ENCODE measurements around the gene C2CD4D. TPM values are rescaled to one million over a fixed set of nuclear protein-coding genes. Genes with fewer than 3 reads are reported as not detected.

Gene C2CD4D
- total RNA-seq, 4 donors from 2014 or later: not detected

DNA sequence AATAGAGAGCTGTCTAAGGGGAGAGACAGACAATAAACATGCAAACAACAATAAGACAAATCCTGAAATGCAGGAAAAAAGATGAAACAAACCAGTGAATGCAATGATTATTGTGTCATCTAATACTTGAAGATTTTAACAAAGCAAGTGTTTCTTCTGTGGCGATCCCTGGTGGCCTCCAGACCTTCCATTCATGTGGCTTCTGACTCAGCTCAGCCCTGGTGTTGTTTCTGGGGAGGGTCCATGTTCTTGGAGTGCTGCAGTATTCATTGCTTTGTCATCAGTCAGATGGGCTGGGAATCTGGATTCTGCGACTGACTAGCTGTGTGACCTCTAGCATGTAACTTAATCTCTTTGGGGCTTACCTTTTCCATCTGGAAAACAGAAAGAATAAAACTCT is 1.5 kb upstream of the C2CD4D start:
- H3K27me3 ChIP-seq: peaks cover 11 to 17% of the 10 kb centered on the region in 2 donors
- H3K9me3 ChIP-seq: no peaks in the 10 kb centered on the region
- no peak overlapping the region for H3K27ac ChIP-seq
- intact Hi-C loops (cut with DNase I; ENCODE audit: low total_unique reads): no loop called here
- H3K4me1 ChIP-seq: peaks cover 0 to 7% of the 10 kb centered on the region in 2 donors
- H3K4me3 ChIP-seq: no peak overlapping the region
- TF ChIP-seq, protein P1, sequence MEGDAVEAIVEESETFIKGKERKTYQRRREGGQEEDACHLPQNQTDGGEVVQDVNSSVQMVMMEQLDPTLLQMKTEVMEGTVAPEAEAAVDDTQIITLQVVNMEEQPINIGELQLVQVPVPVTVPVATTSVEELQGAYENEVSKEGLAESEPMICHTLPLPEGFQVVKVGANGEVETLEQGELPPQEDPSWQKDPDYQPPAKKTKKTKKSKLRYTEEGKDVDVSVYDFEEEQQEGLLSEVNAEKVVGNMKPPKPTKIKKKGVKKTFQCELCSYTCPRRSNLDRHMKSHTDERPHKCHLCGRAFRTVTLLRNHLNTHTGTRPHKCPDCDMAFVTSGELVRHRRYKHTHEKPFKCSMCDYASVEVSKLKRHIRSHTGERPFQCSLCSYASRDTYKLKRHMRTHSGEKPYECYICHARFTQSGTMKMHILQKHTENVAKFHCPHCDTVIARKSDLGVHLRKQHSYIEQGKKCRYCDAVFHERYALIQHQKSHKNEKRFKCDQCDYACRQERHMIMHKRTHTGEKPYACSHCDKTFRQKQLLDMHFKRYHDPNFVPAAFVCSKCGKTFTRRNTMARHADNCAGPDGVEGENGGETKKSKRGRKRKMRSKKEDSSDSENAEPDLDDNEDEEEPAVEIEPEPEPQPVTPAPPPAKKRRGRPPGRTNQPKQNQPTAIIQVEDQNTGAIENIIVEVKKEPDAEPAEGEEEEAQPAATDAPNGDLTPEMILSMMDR (IDR thresholded peaks at IDR 0.05): no peak
- TF ChIP-seq POLR2A (IDR thresholded peaks at IDR 0.05): no peak
- no peak for DNase-seq
- H3K36me3 ChIP-seq: no peaks in the 10 kb centered on the region

DNA sequence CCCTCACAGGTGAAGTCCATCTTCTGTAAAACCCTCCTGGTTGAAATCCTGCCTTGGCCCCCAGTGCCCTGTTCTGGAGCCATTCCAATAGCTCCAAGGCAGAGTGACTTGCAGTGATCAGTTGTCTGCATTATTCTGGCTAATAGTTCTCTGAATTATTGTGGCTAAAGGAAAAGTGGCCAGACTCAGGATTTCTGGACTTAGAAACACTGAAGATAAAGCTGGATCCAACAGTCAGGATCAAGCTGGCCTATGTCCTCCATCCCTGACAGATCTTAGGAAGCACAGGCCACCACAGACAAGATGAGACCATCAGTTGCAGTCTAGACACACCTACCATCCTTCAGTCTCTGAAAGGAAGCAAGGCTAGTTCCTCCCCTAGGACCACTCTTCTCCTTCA is 801 bp upstream of the C2CD4D start:
- H3K27me3 ChIP-seq: peaks cover 11 to 17% of the 10 kb centered on the region in 2 donors
- no peaks in the 10 kb centered on the region for H3K9me3 ChIP-seq
- TF ChIP-seq, protein P1 (IDR thresholded peaks at IDR 0.05): no peak
- no peak for TF ChIP-seq POLR2A (IDR thresholded peaks at IDR 0.05)
- intact Hi-C loops (cut with DNase I; ENCODE audit: low total_unique reads): no loop called here
- no peaks in the 10 kb centered on the region for H3K36me3 ChIP-seq
- no peak overlapping the region for H3K4me3 ChIP-seq
- H3K4me1 ChIP-seq: peaks cover 0 to 7% of the 10 kb centered on the region in 2 donors
- H3K27ac ChIP-seq: no peak overlapping the region
- no peak for DNase-seq

DNA sequence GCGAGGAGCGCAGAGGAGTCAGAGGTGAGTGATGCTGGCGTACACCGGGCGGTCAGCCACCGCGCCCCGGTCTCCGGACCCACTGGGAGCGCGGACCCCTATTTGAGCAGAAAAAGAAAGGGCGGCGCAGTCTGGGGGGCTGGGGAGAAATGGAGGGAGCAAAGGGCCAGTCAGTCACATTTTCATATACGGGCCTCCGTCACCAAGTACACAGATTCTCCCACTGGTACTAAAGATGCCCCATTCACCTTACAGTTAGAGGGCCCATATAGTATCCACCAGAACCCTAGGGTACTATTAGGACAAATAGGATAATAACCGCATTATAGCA is 573 bp downstream of the C2CD4D start:
- DNase-seq: no peak
- TF ChIP-seq, protein P1 (IDR thresholded peaks at IDR 0.05): no peak
- TF ChIP-seq POLR2A (IDR thresholded peaks at IDR 0.05): no peak
- H3K36me3 ChIP-seq: no peaks in the 10 kb centered on the region
- H3K4me3 ChIP-seq: peak overlapping the region in 1 of 2 donors; percentile 28
- no peak overlapping the region for H3K27ac ChIP-seq
- peaks cover 0 to 7% of the 10 kb centered on the region in 2 donors for H3K4me1 ChIP-seq
- H3K27me3 ChIP-seq: peaks cover 11 to 17% of the 10 kb centered on the region in 2 donors
- H3K9me3 ChIP-seq: no peaks in the 10 kb centered on the region
- intact Hi-C loops (cut with DNase I; ENCODE audit: low total_unique reads): no loop called here

DNA sequence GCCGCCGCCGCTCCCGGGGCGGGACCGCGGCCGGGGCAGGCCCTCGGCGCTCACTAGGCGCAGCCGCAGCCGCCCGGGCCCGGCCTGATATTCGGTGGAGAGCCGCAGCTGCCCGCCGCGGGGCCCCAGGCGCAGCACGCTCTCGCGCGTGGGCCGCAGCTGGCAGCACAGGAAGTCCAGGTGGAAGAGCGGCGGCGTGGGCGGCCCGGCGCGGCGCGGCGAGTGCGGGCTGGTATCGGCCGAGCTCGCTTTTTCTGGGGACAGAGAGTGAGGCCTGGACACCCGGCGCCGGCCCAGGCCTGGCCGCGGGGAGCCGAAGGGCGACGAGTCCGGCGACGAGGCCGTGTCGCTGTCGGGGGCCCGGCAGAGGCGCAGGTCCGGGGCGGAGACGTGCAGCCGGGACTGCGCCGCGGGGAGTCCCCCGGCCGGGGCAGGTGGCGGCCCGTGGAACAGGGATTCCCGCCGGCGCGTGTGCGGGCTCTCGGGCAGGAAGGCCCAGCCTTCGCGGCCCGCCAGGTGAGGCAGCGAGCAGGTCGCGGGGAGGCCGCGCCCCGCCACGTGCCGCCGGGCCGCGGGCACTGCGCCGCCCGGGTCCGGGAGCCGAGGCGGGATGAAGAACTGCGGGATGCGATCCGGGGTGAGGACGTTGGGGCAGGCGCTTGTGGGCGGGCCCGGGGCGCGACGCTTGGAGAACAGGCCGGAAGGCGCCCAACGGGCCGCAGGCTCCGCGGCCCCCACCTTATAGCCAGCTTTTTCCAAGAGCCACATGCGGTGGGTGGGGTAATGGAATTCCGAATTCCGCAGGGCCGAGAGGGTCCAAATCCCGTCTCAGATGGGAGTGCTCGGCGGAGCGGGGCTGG is 1.2 kb downstream of the C2CD4D start:
- peaks cover 11 to 17% of the 10 kb centered on the region in 2 donors for H3K27me3 ChIP-seq
- peaks cover 0 to 7% of the 10 kb centered on the region in 2 donors for H3K4me1 ChIP-seq
- H3K9me3 ChIP-seq: no peaks in the 10 kb centered on the region
- no peak for DNase-seq
- H3K36me3 ChIP-seq: no peaks in the 10 kb centered on the region
- peak overlapping the region in 1 of 2 donors; percentile 28 for H3K4me3 ChIP-seq
- H3K27ac ChIP-seq: no peak overlapping the region
- intact Hi-C loops (cut with DNase I; ENCODE audit: low total_unique reads): no loop called here
- TF ChIP-seq, protein P1 (IDR thresholded peaks at IDR 0.05): no peak
- no peak for TF ChIP-seq POLR2A (IDR thresholded peaks at IDR 0.05)

DNA sequence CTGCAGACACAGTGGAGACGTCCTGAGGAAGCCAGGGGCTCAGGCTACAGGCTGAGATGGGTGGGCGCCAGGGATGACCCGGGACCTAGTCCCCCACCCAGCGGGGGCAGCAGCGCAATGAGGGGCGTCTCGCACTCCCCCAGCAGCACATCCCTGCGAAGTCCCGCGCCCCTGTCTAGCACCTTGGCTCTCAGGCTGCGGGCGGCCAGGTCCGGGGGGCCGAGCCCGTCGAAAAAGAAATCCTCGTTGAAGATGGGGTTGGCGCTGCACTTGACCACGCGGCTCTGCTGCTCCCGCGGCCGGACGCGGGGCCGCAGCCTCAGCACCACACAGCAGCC is 1.8 kb downstream of the C2CD4D start:
- Histone ChIP-seq H3K4me3 (peak overlapping the region in 1 of 2 donors; percentile 28), H3K27me3 (peaks cover 11 to 17% of the 10 kb centered on the region in 2 donors), H3K36me3 (no peaks in the 10 kb centered on the region), H3K9me3 (no peaks in the 10 kb centered on the region), H3K27ac (no peak overlapping the region), H3K4me1 (peaks cover 0 to 7% of the 10 kb centered on the region in 2 donors)
- no peak for DNase-seq
- intact Hi-C loops (cut with DNase I; ENCODE audit: low total_unique reads): no loop called here
- no peak for TF ChIP-seq POLR2A (IDR thresholded peaks at IDR 0.05)
- TF ChIP-seq, protein P1 (IDR thresholded peaks at IDR 0.05): no peak

All from uterus (tissue), 4 donors.